COLO668 (cell line): ENCODE data around the gene NUP188.
A peak's percentile ranks its signal among the peaks of the same experiment; 100 is the strongest.

Experiments used
- DNase-seq: peaks from one replicate; lab custom pipeline; 2025; ENCODE audit not compliant: unreplicated experiment; lab: John Stamatoyannopoulos, UW

NUP188 gene

GRCh38 chr9:128947527-128948301, at the start of gene NUP188, which contains the start of gene DOLK:
TSS of gene NUP188 (plus strand) at chr9:128947699. CDS start at chr9:128947720, 21 bp downstream.
TSS of gene DOLK (minus strand) at chr9:128947603. CDS start at chr9:128947303, 300 bp downstream.
- peak; percentile 95 for DNase-seq

- DNase-seq = no peak
These were observed 49.1 kb upstream of the NUP188 start for GRCh38 chr9:128898382-128898781.

GRCh38 chr9:128898845-128899565, 48.5 kb upstream of the NUP188 start:
- no peak for DNase-seq

GRCh38 chr9:128899566-128900322, 47.8 kb upstream of the NUP188 start:
- no peak for DNase-seq

- no peak for DNase-seq
These were observed 46.1 kb upstream of the NUP188 start for GRCh38 chr9:128901379-128901778.

GRCh38 chr9:128901822-128902221, 45.7 kb upstream of the NUP188 start:
- DNase-seq = no peak

GRCh38 chr9:128902351-128903078, 45.0 kb upstream of the NUP188 start:
- peak; percentile 86 for DNase-seq

GRCh38 chr9:128903079-128903461, 44.4 kb upstream of the NUP188 start:
- no peak for DNase-seq

GRCh38 chr9:128903871-128904620, 43.5 kb upstream of the NUP188 start:
- DNase-seq = no peak

- no peak for DNase-seq
These were observed 41.5 kb upstream of the NUP188 start for GRCh38 chr9:128905964-128906363.

GRCh38 chr9:128906741-128907140, 40.8 kb upstream of the NUP188 start:
- no peak for DNase-seq

GRCh38 chr9:128908372-128908771, 39.1 kb upstream of the NUP188 start:
- DNase-seq = no peak

- DNase-seq = no peak
These were observed 37.6 kb upstream of the NUP188 start for GRCh38 chr9:128909859-128910258.

GRCh38 chr9:128910906-128911305, 36.6 kb upstream of the NUP188 start:
- no peak for DNase-seq

- DNase-seq = no peak
These were observed 35.9 kb upstream of the NUP188 start for GRCh38 chr9:128911529-128912035.

GRCh38 chr9:128912270-128912853, 35.1 kb upstream of the NUP188 start:
- no peak for DNase-seq

- DNase-seq = no peak
These were observed 34.2 kb upstream of the NUP188 start for GRCh38 chr9:128913048-128913900.

GRCh38 chr9:128913995-128914772, 33.3 kb upstream of the NUP188 start:
- DNase-seq = no peak
